GM21717 (cell line): ENCODE measurements around the gene NVL.

Experiments
- ATAC-seq: cut with Tn5 transposase; IDR thresholded peaks from one replicate; pipeline ENCODE4 v1.9.1; 2021; ENCODE audit warnings: mild to moderate bottlenecking, moderate library complexity; ENCODE audit not compliant: unreplicated experiment

The NVL gene

DNA sequence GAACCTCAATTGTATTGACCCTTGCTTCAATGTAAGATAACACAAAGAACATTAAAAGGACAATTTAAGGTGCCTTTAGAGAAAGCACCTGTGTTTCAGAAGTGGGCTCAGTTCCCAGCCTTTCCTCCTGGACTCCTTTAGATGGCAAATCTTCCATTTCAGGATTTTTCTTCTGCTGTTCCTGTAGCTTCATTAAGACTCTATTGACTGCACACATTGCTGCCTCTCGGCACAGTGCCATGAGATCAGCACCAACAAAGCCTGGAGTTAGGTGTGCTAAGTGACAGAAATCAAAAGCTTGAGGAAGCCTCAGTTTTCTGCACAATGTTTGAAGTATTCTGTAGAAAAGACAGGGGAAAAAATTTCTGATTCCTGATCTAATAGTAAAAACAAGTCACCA is 40.6 kb downstream of the NVL start:
- ATAC-seq: no peak

DNA sequence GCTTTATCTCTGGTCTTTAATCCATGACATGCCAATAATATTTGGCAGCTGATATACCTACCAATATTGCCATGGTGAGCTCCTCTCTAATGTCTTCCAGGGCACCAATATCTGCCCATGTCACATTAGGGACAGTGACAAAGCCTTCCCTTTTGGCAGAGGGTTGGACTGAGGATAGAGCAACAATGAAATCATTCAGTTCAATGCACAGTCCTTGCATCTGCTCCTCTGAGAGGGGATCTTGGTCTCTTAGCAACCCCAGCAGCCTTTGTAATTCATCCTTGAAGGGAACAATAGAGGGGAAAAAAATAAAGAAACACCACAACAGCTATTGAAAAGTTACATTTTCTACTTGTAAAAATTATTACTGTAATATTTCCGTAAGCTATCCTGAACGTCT is 42.3 kb downstream of the NVL start:
- ATAC-seq: no peak

DNA sequence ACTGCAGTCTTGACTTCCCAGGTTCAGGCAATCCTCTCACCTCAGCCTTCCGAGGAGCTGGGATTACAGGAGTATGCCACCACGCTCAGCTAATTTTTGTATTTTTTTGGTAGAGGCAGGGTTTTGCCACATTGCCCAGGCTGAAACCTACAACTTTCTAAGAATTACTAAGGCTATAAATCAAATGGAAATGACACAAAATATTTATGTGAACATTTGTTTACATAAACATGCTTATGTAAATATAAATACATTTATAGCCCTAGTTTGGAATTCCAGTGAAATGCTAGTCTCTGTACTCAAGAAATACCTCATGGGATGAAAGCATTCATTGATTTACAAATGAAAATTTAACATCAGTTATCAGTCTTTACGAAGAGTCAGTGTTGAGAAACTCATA is 47.8 kb downstream of the NVL start:
- no peak for ATAC-seq

DNA sequence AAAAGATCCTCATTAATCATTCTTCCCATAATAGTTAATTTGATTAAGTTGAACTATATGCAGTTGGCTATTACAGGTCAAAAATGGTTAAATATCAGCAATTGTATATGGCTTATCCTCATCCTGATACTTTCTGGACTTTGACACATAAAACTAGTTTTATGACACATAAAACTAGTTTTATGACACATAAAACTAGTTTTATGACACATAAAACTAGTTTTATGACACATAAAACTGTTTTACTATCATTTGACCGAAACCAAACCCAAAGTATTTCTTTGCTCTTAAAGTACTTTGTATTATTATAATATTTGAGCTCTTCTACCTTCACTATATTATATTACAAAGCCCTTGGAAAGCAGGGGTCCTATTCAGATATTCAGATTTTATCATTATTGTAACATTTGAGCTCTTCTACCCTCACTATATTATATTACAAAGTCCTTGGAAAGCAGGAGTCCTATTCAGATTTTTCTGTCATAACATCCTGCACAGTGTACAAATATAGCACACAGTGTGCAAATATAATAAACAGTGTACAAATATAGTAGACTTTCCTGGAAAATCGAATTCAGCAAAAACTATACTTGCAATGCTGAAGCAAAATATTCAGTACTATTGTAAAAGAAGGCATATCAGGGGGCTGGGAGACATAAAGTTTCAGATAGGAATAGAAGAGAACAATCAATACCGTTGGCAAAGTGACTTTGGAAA is 53.0 kb downstream of the NVL start:
- ATAC-seq: no peak

DNA sequence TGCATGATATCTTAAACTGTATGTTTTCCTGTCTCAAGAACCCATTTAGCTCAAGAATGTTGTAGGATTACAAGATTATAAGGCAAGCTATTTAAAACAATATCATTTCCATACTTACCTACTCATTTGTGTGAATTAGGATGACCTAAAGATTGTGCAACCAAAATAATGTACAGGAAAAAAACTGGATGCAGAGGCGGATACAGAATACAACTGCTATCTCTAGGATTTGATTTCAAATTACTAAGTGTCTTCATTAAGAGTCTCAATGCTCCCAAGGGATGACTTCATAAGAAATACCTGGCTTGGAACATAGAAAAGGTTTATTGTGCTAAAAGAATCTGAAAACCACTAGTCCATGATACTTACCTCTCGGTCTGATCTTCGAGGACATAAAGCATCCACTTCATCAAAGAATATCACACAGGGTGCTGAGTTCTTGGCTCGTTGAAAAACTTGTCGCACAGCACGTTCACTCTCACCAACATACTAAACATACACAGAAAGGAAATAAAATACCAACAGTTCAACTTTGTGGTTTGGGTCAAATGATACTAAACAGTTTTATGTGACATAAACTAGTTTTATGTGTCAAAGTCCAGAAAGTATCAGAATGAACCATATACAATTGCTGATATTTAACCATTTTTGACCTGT is 54.9 kb downstream of the NVL start:
- ATAC-seq: no peak

DNA sequence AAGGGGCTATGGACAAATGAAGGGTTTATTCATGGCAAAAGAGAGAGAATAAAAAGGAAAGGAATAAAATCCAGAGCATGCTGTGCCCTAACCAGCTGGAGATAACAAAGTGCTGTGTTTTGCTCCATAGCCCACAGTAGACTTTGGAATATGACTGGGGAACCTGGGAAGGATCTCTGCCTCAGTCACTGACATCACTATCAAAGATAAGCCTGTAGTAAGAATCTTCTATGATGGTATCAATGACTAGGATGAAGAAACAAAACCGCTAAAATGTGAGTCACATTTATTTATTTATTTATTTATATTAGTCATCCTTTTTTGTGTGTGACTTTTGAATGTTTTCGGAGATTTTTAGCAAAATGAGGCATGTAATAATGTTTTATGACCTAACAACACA is 56.3 kb downstream of the NVL start:
- ATAC-seq: no peak

DNA sequence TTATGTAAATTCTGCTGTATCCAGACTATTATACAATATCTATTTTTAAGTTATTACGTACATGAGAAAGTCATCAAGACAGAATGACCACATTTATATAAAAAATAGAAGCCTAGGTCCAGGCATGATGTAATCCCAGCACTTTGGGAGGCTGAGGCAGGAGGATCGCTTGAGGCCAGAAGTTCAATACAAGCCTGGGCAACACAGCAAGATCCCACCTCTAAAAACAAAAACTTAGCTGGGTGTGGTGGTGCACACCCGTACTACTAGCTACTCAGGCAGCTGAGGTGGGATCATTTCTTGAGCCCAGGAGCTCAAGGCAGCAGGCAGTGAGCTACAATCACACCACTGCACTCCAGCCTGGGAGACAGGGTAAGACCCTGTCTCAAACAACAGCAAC is 58.9 kb downstream of the NVL start:
- no peak for ATAC-seq

DNA sequence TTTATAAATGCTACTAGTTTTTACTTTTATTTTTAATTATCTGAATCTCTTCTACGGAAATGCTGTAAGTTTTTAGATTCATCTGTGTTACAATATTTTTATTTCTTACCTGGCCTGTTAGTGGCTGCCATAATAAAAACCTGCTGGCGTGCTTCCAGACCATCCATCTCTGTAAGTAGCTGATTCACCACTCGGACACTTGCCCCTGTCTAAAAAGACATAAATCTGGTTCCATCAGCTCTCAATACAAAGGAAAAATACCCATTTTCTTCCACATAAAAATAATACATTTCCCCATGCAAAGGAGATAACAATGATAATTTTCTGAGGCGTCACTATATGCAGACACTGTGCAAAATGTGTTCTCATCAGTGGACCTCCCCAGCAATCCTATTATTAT is 62.0 kb downstream of the NVL start:
- ATAC-seq: no peak

DNA sequence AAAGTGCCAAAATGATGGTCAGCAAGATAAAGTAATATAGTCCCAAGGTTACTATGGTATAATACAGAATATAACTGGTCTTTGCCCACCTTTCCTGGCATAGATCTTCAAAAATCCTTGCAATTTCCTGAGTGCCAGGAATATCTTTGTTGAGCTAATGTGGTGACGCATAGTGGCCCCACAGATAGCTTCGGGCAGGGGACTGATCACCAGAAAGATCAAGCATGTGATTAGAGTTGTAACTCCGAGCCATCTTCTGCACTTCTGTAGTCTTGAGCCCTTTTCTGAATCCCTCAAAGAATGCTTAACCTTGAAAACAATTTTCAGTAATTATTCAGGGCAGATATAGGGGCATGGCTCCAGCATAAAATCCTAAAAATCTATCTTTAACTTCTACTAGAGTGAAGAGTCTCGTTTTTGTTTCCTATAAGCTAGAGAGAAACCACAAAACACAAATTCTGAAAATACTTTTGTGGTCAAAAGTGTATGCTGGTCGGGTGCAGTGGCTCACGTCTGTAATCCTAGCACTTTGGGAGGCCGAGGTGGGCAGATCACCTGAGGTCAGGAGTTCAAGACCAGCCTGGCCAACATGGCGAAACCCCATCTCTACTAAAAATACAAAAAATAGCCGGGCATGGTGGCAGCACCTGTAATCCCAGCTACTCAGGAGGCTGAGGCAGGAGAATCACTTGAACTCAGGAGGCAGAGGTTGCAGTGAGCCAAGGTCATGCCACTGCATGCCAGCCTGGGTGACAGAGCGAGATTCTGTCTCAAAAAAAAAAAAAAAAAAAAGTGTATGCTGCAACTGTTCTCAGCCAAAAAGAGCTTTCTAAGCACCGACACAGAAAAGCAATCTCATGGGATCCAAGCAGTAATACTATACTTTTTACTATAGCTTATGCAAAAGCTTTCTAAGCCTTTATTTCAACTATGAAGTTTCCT is 62.8 kb downstream of the NVL start:
- no peak for ATAC-seq

DNA sequence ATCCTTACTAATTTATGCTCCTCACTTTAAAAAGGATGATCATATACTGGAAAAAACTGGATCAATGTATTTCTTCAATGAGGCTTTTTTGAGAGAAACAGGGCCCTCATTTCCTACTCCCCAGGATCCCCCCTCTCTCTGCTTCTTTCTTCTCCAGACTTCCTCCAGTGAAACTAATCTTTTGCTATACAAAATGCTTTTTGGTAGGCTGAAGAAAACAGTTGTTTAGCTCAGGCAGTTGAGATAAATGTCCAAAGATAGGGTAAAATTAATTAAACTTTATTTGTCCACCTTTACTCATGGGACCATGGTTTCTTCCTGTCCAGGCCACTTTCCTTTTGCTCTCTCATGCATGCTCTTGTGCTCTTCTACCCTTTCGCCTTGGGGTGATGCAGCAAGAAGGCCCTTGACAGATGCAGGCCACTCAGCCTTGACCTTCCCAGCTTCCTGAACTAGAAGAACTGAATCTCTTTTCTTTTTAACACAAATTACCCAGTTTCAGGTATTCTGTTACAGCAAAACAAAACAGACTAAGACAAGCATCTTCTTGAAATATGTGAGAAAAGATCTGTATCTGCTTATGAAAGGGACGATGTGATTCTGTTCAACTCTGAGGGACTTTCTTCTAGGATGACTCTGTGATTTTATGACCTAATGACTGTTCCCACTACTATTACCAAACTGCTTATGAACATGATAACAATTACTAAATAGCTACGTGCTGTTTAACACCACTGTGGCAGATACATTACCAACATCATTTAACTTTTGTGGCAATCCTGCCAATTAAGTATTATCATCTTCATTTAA is 63.7 kb downstream of the NVL start:
- peak; percentile 67 for ATAC-seq

DNA sequence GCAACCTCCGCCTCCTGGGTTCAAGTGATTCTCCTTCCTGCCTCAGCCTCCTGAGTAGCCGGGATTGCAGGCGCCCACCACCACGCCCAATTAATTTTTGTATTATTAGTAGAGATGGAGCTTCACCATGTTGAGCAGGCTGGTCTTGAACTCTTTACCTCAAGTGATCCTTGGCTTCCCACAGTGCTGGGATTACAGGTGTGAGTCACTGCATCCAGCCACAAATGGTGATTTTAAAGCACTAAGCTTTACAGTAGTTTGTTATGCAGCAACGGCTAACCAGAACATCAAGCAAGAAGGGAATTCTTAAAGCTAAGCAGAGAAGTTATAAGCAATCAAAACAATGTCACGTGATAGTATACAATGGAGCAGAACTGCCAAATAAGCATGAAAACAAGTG is 65.7 kb downstream of the NVL start:
- ATAC-seq: no peak

DNA sequence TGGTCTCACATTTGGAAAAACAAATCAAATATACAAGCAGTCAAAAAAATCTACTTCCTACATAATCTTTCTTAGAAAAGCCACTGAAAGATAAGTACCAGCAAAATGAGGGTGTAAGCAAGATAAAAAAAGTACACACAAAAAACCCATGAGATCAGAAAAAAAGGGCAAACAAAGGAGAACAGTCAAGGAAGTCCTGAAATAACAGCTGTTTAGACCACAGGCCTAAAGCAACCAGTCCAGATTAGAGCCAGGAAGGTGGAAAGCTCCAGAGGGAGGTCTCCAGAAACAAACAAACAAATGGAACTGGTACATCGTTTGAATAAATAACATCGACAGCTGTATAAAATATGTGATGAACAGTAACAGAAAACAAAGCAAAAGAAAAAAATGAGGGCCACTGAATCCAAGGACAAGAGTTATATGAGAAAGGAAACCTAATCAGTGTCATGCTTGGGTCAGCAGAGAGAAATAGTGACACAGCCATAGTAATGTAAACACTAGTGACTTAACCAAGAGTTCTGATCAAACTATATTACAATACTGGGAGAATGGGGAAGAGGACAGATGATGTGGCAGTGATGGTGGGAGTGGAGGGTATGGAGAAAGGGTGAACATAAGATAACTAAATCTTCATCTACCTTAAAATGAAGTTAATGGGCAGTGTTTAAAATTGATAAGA is 67.5 kb downstream of the NVL start:
- ATAC-seq: no peak

DNA sequence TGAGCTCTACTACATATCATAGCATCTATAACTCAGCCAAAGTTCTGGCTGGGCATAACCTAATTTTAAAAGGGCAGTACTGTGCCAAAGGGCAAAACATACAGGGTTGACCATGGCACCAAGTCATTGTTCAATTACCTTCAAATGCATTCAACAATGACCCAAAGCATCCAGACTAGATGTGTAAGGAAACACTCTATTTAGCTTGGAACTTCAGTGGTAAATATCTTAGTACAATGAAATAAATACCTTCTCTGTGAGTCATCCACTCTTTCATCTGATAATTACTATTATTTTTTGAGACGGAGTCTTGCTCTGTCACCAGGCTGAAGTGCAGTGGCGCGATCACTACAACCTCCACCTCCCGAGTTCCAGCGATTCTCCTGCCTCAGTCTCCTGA is 70.0 kb downstream of the NVL start:
- no peak for ATAC-seq

DNA sequence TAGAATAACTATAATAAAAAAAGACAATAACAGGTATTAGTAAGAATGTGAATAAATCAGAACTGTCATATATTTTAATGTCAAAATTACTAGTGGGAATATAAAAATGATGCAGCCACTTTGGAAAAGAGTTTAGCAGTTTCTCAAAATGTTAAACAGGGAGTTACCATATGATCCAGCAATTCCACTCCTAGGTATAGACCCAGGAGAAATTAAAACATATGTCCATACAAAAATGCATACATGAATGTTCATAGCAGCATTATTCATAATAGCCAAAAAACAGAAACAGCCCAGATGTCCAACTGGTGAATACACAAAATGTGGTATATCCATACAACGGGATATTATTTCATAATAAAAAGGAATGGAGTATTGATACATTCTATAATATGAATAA is 71.6 kb downstream of the NVL start:
- no peak for ATAC-seq

DNA sequence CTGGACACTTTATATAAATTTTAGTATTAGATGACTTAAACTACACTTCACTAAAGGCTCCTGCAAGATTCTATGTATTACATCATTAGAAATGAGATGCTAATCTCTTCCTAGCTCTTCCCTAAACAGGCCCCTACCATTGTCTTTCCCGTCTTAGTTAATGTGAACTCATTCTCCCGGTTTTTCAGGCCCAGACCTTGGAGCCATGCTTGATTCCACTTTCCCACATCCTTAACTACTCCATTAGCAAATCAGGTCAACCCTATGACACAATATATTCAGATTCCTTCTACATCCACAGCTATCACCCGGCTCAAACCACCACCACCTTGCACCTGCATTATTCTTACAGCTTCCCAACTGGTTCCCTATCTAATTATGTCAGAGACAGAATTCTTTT is 73.3 kb downstream of the NVL start:
- no peak for ATAC-seq

DNA sequence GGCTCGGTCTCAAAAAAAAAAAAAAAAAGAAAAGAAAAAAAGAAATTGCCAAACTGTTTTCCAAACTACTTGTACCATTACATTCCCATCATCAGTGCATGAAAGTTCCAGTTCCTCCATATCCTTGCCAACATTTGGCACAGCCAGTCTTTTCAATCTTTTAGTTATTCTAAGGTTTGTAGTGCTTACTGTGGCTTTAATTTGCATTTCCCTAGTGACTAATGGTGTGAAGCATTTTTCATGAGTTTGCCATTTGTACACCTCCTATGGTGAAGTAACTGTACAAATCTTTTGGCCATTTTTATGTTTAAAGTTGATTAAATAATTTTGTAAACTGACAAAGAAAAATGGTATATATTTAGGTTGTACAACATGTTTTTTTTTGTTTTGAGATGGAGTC is 76.3 kb downstream of the NVL start:
- ATAC-seq: no peak

DNA sequence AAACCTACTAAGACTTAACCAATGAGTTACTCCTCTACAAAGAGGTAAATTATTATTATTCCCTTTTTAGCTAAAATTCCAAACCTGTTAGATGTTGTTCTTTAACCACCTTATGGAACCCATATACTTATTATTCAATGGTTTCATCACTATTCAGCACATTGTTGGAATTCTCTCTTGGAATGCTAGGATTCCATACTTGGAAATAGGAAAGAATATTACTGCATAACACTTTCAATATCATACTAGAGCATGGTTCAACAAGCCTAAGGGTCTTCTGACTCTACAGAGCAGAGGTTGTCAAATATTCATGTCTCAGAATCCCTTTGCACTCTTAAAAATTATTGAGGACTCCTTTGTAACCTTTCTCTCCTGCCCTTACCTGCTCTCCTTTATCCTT is 77.5 kb downstream of the NVL start:
- ATAC-seq: no peak

DNA sequence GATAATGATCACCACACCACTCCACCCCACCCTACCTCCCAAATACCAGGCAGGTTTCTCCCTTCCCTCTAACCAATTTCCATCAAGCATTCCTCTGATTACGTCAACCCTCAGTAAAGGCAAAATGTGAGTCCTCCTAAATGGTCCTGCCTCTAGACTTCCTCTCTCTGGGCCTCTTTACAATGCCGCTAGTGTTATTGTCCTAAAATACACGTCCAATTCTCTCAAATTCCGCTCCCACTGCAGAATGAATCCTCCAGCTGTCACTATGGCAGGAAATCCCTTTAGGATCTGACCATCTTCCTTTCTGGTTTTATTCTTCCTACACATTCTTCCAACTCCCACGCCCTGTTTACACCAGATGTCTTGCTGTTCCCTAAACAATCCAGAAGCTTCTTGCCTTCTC is 78.2 kb downstream of the NVL start:
- no peak for ATAC-seq

DNA sequence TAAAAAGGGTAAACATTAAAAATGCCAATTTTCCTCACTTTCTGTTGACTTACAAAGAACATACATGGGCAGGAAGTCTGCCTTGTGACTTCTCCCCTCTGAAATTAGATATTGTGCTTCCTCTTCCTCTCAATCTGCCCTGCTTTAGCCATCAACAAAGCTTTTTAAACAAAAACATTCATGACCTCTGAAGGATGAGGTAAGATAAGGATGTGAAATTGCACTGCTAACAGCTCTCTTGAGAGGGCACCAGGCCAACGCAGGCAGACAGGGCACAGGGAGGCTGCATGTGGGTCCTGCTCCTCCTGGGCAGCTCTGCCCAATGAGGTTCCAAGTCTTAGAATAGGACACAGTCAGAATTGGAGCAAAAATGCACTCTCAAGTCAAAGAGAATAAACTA is 84.8 kb downstream of the NVL start:
- no peak for ATAC-seq

DNA sequence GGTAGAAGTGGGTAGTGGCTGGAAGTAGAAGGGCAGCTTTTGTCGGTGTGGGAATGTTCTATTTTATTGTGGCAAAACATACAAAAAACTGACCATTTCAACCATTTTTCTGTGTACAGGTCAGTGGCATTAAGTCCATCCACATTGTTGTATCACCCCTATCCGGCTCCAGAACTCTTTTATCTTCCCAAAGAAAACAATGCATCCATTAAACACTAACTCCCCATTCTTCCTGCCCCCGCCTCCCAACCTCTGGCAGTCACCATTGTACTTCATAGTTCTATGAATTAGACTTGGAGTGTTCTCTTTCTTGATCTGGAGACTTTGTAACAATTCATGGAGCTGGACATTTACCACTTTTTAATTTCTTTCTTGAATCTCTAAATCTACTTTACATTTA is 91.2 kb downstream of the NVL start:
- ATAC-seq: no peak
